ENCODE measurements around the gene PRKCH. TPM values are rescaled to one million over a fixed set of nuclear protein-coding genes. Genes with fewer than 3 reads are reported as not detected.
A peak's percentile ranks its signal among the peaks of the same experiment; 100 is the strongest.

The PRKCH gene
- total RNA-seq, 1 experiment from 2014 or later, result 18.3 TPM

DNA sequence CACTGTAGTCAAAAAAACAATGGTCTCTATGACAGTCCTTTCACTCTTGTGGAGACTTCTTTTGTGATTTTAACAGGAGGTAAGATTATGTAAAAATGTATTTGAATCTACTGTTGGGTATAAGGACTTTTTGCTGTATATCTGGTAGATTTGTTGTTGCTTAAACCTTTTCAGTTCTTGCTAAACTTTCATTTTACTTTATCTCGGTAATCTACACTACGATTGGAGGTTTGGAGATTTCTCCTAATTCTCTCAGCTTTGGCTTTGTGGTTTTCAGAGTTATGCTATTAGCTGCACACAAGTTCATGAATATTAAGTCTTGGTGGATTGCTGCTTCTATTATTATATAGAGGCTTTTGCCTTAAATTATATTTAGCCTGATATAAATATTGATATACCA, 257.4 kb downstream of the PRKCH start:
- Histone ChIP-seq H3K9me3 (no peaks in the 10 kb centered on the region), H3K4me3 (ENCODE audit: low read depth, low read length) (no peak overlapping the region), H3K4me1 (peaks cover 22% of the 10 kb centered on the region), H3K36me3 (ENCODE audit: control insufficient read depth, insufficient read depth, low read length) (no peaks in the 10 kb centered on the region), H3K27me3 (replicated peaks; ENCODE audit: control insufficient read depth, insufficient read depth, low read length) (no peaks in the 10 kb centered on the region)
- Mint-ChIP-seq H3K9me3 (ENCODE audit: unreplicated experiment) (no peaks in the 10 kb centered on the region), H3K36me3 (ENCODE audit: insufficient read depth, unreplicated experiment) (no peaks in the 10 kb centered on the region), H3K4me1 (ENCODE audit: low read depth, unreplicated experiment) (peaks cover 25% of the 10 kb centered on the region), H3K4me3 (ENCODE audit: unreplicated experiment) (no peak overlapping the region), H3K27me3 (ENCODE audit: insufficient read depth, unreplicated experiment) (no peaks in the 10 kb centered on the region), H3K27ac (ENCODE audit: unreplicated experiment) (no peak overlapping the region)
- no TSS peak for BruUV-seq (replicated peaks)
- ChIA-PET CTCF (no interaction called here), POLR2A (no interaction called here)
- intact Hi-C loops (cut with micrococcal nuclease; ENCODE audit: unreplicated experiment), result no loop called here
- no peak for DNase-seq
- TF ChIP-seq, protein P1, sequence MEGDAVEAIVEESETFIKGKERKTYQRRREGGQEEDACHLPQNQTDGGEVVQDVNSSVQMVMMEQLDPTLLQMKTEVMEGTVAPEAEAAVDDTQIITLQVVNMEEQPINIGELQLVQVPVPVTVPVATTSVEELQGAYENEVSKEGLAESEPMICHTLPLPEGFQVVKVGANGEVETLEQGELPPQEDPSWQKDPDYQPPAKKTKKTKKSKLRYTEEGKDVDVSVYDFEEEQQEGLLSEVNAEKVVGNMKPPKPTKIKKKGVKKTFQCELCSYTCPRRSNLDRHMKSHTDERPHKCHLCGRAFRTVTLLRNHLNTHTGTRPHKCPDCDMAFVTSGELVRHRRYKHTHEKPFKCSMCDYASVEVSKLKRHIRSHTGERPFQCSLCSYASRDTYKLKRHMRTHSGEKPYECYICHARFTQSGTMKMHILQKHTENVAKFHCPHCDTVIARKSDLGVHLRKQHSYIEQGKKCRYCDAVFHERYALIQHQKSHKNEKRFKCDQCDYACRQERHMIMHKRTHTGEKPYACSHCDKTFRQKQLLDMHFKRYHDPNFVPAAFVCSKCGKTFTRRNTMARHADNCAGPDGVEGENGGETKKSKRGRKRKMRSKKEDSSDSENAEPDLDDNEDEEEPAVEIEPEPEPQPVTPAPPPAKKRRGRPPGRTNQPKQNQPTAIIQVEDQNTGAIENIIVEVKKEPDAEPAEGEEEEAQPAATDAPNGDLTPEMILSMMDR (IDR thresholded peaks at IDR 0.05; ENCODE audit: insufficient read depth in 1 of 2, low read depth in 1 of 2, low read length in 1 of 2, severe bottlenecking in 1 of 2, unreplicated experiment in 1 of 2), result no peak

DNA sequence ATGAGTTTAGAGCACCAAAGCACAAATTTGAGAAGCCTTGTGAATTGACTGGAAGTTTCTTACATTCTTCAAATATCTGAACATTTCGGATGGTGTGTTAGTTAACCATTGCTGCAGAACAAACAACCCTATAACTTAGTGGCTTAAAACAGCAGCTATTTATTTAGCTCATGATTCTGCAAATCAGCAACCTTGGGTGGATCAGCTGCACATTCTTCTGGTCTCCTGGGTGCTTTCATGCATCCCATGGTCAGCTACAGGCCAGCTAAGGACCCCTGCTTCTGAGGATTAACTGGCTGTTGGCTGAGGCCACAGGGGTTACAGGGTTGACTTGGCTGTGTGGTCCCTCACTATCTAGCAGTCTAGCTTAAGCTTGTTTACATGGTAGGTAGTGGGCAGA, 260.0 kb downstream of the PRKCH start:
- Mint-ChIP-seq H3K27ac (ENCODE audit: unreplicated experiment) (peak overlapping the region; percentile 48), H3K4me1 (ENCODE audit: low read depth, unreplicated experiment) (peaks cover 25% of the 10 kb centered on the region), H3K9me3 (ENCODE audit: unreplicated experiment) (no peaks in the 10 kb centered on the region), H3K4me3 (ENCODE audit: unreplicated experiment) (peak overlapping the region; percentile 36), H3K27me3 (ENCODE audit: insufficient read depth, unreplicated experiment) (no peaks in the 10 kb centered on the region), H3K36me3 (ENCODE audit: insufficient read depth, unreplicated experiment) (no peaks in the 10 kb centered on the region)
- no peaks in the 10 kb centered on the region for H3K9me3 ChIP-seq
- POLR2A ChIA-PET, result interaction anchor here (0.6 to 1.8 kb wide), 3 partner anchors 22 to 1332 kb away, joined by 7 to 11 read pairs (median 8); partner anchors contain the start of genes HIF1A and PPM1A
- H3K36me3 ChIP-seq (ENCODE audit: control insufficient read depth, insufficient read depth, low read length), result no peaks in the 10 kb centered on the region
- peaks cover 26% of the 10 kb centered on the region for H3K4me1 ChIP-seq
- TF ChIP-seq, protein P1 (IDR thresholded peaks at IDR 0.05; ENCODE audit: insufficient read depth in 1 of 2, low read depth in 1 of 2, low read length in 1 of 2, severe bottlenecking in 1 of 2, unreplicated experiment in 1 of 2), result no peak
- BruUV-seq (replicated peaks), result no TSS peak
- DNase-seq, result peak; percentile 70 to 81
- CTCF ChIA-PET, result interaction anchor here (1.4 to 2.5 kb wide), 3 partner anchors 18 to 44 kb away, joined by 3 to 14 read pairs (median 10); no protein-coding TSS in a partner anchor
- no peak overlapping the region for H3K4me3 ChIP-seq (ENCODE audit: low read depth, low read length)
- intact Hi-C loops (cut with micrococcal nuclease; ENCODE audit: unreplicated experiment), result loop anchor here (1.0 to 2.0 kb wide), 3 partner anchors 17 to 44 kb away; no protein-coding TSS in a partner anchor
- H3K27me3 ChIP-seq (replicated peaks; ENCODE audit: control insufficient read depth, insufficient read depth, low read length), result no peaks in the 10 kb centered on the region

DNA sequence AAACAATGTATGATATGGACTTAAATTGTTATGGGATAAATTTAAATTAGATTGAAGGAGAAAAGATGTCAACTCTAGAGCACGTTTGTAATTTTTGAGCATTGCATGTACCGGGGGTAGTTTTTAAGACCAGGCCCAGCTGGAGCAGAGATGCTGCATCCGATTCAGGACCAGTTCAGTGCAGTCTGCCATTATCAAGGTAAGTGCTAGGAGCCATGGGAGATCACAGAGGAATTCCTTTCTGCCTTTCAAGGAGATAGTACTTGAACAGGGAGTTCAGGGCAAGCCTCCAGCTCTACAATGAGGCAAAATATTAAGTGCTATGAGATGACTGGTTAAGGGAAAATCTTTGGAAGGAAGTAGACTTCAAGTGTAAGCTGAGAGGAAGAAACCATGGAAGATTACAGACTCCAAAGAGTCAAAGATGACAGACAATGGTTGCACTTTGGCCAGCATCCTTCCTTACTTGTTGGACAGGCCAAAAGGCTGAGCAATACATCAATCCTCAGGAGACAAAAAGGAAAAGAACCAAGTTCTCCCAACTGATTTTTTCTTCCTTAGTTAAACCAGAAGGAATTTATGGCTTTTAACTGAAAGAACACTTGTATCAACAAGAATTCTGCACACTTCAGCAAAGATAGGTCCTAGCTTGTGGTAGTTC, 260.7 kb downstream of the PRKCH start:
- H3K36me3 Mint-ChIP-seq (ENCODE audit: insufficient read depth, unreplicated experiment), result no peaks in the 10 kb centered on the region
- H3K4me3 ChIP-seq (ENCODE audit: low read depth, low read length), result no peak overlapping the region
- TF ChIP-seq, protein P1 (IDR thresholded peaks at IDR 0.05; ENCODE audit: insufficient read depth in 1 of 2, low read depth in 1 of 2, low read length in 1 of 2, severe bottlenecking in 1 of 2, unreplicated experiment in 1 of 2), result no peak
- H3K4me3 Mint-ChIP-seq (ENCODE audit: unreplicated experiment), result peak overlapping the region; percentile 36
- no peaks in the 10 kb centered on the region for H3K9me3 Mint-ChIP-seq (ENCODE audit: unreplicated experiment)
- intact Hi-C loops (cut with micrococcal nuclease; ENCODE audit: unreplicated experiment), result loop anchor here (1.0 to 2.0 kb wide), 3 partner anchors 18 to 45 kb away; no protein-coding TSS in a partner anchor
- H3K27me3 ChIP-seq (replicated peaks; ENCODE audit: control insufficient read depth, insufficient read depth, low read length), result no peaks in the 10 kb centered on the region
- peak overlapping the region; percentile 48 for H3K27ac Mint-ChIP-seq (ENCODE audit: unreplicated experiment)
- no peaks in the 10 kb centered on the region for H3K36me3 ChIP-seq (ENCODE audit: control insufficient read depth, insufficient read depth, low read length)
- H3K27me3 Mint-ChIP-seq (ENCODE audit: insufficient read depth, unreplicated experiment), result no peaks in the 10 kb centered on the region
- POLR2A ChIA-PET, result interaction anchor here (0.6 to 1.8 kb wide), 3 partner anchors 22 to 1333 kb away, joined by 7 to 11 read pairs (median 8); partner anchors contain the start of genes HIF1A and PPM1A
- CTCF ChIA-PET, result interaction anchor here (1.4 to 2.5 kb wide), 3 partner anchors 19 to 45 kb away, joined by 3 to 14 read pairs (median 10); no protein-coding TSS in a partner anchor
- H3K4me1 Mint-ChIP-seq (ENCODE audit: low read depth, unreplicated experiment), result peaks cover 25% of the 10 kb centered on the region
- peaks cover 26% of the 10 kb centered on the region for H3K4me1 ChIP-seq
- BruUV-seq (replicated peaks), result no TSS peak
- DNase-seq, result no peak
- H3K9me3 ChIP-seq, result no peaks in the 10 kb centered on the region
